ENCODE measurements around the gene DMXL2.

The DMXL2 gene, protein sequence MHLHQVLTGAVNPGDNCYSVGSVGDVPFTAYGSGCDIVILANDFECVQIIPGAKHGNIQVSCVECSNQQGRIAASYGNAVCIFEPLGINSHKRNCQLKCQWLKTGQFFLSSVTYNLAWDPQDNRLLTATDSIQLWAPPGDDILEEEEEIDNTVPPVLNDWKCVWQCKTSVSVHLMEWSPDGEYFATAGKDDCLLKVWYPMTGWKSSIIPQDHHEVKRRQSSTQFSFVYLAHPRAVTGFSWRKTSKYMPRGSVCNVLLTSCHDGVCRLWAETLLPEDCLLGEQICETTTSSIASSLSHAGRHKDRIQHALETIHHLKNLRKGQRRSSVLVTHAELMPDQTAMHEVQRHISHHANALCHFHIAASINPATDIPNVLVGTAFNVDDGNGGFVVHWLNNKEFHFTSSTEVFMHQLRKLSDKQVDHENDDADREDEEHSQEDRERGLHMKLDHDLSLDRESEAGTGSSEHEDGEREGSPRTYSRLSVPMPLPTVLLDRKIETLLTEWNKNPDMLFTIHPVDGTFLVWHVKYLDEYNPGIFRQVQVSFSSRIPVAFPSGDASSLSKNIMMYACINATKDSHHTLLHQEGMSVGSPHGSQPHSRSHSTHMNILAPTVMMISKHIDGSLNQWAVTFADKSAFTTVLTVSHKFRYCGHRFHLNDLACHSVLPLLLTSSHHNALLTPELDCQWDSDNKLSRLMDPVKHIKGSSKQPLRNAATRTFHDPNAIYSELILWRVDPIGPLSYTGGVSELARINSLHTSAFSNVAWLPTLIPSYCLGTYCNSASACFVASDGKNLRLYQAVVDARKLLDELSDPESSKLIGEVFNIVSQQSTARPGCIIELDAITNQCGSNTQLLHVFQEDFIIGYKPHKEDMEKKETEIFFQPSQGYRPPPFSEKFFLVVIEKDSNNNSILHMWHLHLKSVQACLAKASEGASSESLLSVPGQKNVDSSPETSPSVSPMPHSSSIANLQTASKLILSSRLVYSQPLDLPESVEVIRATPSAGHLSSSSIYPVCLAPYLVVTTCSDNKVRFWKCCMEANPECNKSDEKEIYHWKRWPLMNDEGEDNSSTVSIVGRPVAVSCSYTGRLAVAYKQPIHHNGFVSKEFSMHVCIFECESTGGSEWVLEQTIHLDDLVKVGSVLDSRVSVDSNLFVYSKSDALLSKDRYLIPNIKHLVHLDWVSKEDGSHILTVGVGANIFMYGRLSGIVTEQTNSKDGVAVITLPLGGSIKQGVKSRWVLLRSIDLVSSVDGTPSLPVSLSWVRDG (N-terminal part only)

DNA sequence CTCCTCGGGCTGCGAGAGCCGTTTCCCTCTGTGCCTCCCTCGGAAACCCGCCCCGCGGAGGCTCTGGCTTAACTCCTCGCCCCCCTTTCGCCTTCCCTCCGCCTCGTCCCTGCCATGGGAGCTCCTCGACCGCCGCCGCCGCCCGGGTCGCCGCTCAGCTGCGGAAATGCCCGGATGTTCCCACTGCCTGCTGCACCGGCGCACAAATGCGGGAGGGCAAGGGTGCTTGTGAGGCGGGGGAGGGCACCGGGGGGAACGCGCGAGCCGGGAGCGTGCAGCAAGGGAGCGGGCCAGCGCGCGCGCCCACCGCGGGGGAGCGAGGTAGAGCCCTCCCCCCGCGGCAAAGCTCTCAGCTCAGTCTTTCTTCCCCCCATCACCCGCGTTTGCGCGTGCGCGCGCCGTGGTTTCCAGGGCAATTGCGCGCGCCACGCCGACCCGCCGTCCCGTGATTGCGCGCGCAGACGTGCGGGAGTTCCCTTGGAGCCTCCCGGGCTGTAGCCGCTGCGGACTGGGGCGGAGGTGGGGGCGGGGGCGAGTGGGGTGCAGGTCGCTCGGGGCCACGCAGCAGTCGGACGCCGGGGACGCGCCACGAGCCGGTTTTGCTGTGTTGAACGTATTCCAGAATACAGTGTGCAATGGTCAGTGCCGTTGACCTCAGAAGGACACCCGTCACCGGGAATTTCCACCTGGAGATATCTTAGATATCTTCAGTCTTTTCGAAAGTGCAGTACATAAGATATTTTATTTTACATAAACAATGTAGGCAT, at the start of gene DMXL2:
Gene DMXL2, minus strand, starts transcription at position 168 of the 767 bp plus-strand sequence. CDS start 226 bp downstream, outside the sequence.
- DNase-seq (ENCODE audit: extremely low read depth, insufficient read length): peak; percentile 93
- Histone ChIP-seq H3K36me3 (ENCODE audit: control insufficient read depth, insufficient read depth, low read length) (no peaks in the 10 kb centered on the region), H3K27me3 (replicated peaks; ENCODE audit: control insufficient read depth, insufficient read depth, low read length) (no peaks in the 10 kb centered on the region), H3K4me3 (replicated peaks; ENCODE audit: low read depth, low read length) (peak within 1 kb of the TSS; percentile 73)
- TF ChIP-seq, protein P1, sequence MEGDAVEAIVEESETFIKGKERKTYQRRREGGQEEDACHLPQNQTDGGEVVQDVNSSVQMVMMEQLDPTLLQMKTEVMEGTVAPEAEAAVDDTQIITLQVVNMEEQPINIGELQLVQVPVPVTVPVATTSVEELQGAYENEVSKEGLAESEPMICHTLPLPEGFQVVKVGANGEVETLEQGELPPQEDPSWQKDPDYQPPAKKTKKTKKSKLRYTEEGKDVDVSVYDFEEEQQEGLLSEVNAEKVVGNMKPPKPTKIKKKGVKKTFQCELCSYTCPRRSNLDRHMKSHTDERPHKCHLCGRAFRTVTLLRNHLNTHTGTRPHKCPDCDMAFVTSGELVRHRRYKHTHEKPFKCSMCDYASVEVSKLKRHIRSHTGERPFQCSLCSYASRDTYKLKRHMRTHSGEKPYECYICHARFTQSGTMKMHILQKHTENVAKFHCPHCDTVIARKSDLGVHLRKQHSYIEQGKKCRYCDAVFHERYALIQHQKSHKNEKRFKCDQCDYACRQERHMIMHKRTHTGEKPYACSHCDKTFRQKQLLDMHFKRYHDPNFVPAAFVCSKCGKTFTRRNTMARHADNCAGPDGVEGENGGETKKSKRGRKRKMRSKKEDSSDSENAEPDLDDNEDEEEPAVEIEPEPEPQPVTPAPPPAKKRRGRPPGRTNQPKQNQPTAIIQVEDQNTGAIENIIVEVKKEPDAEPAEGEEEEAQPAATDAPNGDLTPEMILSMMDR (IDR thresholded peaks at IDR 0.05; ENCODE audit: insufficient read depth, low read length, poor library complexity, severe bottlenecking): no peak

DNA sequence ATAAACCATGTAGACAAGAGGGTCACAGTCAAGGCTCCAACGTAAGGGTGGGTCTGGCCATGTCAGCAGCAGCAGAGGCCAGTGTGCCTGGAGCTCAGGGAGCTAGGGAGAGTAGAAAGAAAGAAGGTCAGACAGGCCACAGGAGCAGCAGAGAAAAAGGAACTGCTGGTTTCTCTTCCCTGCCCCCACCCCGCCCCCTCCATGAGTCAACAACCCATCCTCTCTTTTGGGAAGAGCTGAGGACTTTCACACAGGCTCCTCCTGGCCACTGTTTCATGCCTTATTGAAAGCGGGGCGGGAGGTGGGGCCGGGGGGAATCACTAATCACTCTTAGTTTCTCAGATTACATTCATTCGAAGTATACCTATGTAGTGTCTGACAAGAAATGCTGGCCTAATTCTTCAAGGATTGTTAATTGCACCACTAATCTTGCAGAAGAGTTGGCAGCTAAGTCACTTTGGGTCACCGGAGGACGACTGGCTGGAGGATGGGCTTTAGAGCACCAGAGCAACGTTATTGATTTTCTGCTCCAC, 49.6 kb upstream of the DMXL2 start:
- Histone ChIP-seq H3K4me3 (replicated peaks; ENCODE audit: low read depth, low read length) (no peak overlapping the region), H3K36me3 (ENCODE audit: control insufficient read depth, insufficient read depth, low read length) (no peaks in the 10 kb centered on the region), H3K27me3 (replicated peaks; ENCODE audit: control insufficient read depth, insufficient read depth, low read length) (no peaks in the 10 kb centered on the region)
- TF ChIP-seq, protein P1 (IDR thresholded peaks at IDR 0.05; ENCODE audit: insufficient read depth, low read length, poor library complexity, severe bottlenecking): no peak
- DNase-seq (ENCODE audit: extremely low read depth, insufficient read length): no peak

DNA sequence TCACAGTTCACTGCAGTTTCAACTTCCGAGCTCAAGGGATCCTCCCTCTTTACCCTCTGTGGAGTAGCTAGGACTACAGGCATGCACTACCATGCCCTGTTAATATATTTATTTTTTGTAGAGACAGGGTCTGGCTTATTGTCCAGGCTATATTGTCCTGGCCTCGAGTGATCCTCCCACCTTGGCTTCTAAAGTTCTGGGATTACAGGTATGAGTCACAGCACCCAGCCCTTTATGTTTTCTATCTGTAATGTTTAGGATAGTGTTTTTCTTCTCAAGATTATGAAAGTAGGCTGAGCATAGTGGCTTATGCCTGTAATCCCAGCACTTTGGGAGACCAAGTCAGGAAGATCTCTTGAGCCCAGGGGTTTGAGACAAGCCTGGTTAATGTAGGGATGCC, 46.8 kb upstream of the DMXL2 start:
- TF ChIP-seq, protein P1 (IDR thresholded peaks at IDR 0.05; ENCODE audit: insufficient read depth, low read length, poor library complexity, severe bottlenecking): no peak
- no peak for DNase-seq (ENCODE audit: extremely low read depth, insufficient read length)
- no peak overlapping the region for H3K4me3 ChIP-seq (replicated peaks; ENCODE audit: low read depth, low read length)
- H3K27me3 ChIP-seq (replicated peaks; ENCODE audit: control insufficient read depth, insufficient read depth, low read length): no peaks in the 10 kb centered on the region; the same call in 1 of the 2 replicates
- H3K36me3 ChIP-seq (ENCODE audit: control insufficient read depth, insufficient read depth, low read length): no peaks in the 10 kb centered on the region

DNA sequence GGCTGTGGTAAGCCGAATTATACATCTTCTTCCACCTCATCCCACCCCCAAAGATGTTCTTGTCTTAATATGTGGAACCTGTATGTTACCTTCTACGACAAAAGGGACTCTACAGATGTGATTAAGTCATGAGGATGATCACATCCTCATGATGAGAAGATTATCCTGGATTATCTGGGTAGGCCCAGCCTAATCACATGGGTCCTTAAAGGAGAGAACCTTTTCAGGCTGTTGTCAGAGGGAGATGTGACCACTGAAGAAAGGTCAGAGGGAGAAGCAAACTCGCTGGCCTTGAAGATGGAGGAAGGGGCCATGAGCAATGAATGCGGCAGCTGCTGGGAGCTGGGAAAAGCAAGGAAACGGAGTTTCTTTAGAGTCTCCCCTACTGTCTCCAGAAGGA, 45.9 kb upstream of the DMXL2 start:
- DNase-seq (ENCODE audit: extremely low read depth, insufficient read length): no peak
- Histone ChIP-seq H3K4me3 (replicated peaks; ENCODE audit: low read depth, low read length) (no peak overlapping the region), H3K36me3 (ENCODE audit: control insufficient read depth, insufficient read depth, low read length) (no peaks in the 10 kb centered on the region), H3K27me3 (replicated peaks; ENCODE audit: control insufficient read depth, insufficient read depth, low read length) (no peaks in the 10 kb centered on the region; the same call in 1 of the 2 replicates)
- TF ChIP-seq, protein P1 (IDR thresholded peaks at IDR 0.05; ENCODE audit: insufficient read depth, low read length, poor library complexity, severe bottlenecking): no peak
